Breast epithelium (tissue), 3 donors: ENCODE results near the gene NUP205.

ENCODE experiments used
- CTCF ChIP-seq, 3 donors: fragments of 450-650 bp; IDR thresholded peaks; one replicate each; pipeline ENCODE4 v1.5.1; 2016 to 2017; ENCODE audit warnings: antibody characterized with exemption in 3 of 3, mild to moderate bottlenecking in 3 of 3, moderate library complexity in 3 of 3
- POLR2A ChIP-seq: fragments of 450-650 bp; IDR thresholded peaks from one replicate; pipeline ENCODE4 v1.6.1; 2016; ENCODE audit warnings: antibody characterized with exemption, mild to moderate bottlenecking, moderate library complexity
- POLR2AphosphoS5 ChIP-seq, 3 donors: sonication (generic); formaldehyde crosslinking; IDR thresholded peaks; one replicate each; pipeline ENCODE4 v1.6.1; 2017; ENCODE audit warnings: antibody characterized with exemption in 3 of 3

- TF ChIP-seq CTCF (IDR thresholded peaks at IDR 0.05): no peak
- no peak for TF ChIP-seq POLR2A
- no peak for TF ChIP-seq POLR2AphosphoS5 (IDR thresholded peaks at IDR 0.05)
Measured at GRCh38 chr7:135509589-135509838, 48.2 kb upstream of the NUP205 start.
